Fibroblast of skin of right quadriceps (primary cell): ENCODE results near the gene DAAM2.

Source experiments
- DNase-seq: peaks from one replicate; pipeline ENCODE4 v3.0.0-alpha.2; 2013

DAAM2 gene

DNA sequence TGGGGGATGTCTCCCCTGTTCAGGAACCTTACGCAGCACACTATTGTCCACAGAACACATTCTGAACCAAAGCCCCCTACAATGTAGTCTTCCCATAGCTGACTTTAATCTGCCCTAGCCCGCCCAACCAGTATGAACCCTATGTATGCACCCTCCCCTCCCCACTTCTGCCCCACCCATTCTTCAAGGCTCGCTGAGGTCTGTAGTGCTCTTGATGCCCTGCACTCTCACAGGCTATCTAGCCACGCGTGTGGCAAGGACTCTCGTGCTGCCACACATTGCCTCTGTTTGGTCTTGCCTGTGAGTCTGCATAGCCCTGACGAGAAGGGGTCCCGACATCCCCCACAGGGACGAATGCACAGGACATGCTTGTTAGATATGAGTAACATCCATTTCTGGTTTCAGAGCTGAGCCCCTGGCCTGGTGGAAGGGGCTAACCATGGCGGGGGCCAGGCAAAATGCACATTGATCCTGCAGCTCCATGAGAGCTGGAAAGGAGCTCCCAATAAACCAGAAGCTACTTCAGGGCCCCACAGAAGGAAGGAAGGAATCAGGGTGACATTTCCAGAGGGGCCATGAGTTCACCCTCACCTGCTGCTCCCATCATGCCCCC lies 119.4 kb downstream of the DAAM2 start:
- no peak for DNase-seq

DNA sequence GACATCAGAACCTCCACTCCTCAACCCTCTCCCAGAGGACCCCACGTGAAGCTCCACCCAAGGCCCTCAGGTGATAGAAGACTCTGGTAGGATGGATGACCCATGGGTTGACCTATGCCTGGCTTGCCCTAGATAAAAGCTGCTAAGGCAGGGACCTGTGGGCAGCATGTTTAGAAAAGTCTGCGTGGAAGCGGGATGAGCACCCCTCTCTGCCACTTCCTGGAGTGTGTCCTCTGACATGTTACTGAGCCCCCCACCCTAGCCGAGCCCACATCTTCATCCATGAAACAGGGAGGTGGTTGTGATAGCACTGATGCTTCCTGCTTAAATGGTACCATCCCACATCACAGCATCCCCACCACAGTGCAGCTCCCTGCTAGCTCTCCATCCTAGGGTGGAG lies 120.3 kb downstream of the DAAM2 start:
- DNase-seq, result no peak

DNA sequence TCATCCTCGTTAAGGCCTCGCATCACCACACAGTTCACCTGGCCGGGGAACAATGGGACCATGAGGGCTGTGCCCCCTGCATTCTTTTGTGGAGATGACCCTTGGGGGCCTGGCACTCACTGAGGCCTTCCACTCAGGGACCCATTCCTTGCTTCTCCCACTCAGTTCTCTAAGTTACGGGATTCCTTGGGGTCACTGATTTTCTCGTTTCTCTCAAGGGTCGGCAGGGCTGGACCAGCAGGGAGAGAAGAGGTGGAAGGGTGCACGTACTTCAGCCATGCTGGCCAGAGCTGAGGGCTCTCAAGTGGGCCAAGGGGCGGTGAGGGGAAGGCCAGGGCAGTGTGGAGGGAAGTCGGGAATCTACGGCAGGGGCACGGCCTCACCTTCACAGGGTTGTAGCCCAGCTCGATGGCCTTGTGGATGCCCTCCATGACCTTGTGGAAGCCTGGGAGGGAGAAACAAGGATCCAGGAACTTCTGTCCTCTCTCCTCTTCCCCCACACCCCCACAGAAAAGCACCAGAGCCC lies 121.3 kb downstream of the DAAM2 start:
- no peak for DNase-seq

DNA sequence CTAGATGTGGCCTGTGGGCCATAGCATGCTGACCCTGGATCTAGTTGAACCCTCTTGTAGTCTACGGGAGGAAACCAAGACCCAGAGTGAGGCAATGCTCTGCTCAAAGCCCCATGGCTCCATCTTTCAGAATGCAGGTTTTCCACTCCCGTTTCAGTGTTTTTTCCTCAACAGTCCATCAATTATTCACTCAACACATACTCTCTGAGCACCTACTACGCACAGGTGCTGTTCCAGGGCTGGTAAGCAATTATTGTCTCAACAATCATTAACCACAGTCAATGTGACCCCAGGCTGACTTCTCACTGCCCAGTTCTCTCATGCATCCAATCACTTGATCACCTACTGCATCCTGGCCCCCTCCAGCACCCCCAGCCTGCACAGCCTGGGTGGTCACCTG lies 122.1 kb downstream of the DAAM2 start:
- DNase-seq, result no peak

DNA sequence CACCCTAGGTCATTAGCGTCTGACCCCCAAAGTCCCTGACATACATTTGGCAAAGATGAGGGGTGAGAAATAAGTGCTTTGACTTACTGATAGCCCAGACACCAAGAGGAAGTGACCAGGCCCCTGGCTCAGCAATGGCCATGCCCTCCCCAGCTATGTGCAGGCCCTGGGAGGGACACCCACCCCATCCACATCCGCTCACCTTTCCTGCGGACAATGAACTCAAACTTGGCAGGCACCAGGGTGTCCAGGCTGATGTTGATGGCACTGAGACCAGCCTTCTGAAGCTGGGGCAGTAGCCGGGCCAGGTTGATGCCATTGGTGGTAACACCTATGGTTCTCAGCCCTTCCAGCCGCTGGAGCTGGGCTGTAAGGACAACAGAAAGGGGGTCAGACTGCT lies 123.7 kb downstream of the DAAM2 start:
- no peak for DNase-seq

DNA sequence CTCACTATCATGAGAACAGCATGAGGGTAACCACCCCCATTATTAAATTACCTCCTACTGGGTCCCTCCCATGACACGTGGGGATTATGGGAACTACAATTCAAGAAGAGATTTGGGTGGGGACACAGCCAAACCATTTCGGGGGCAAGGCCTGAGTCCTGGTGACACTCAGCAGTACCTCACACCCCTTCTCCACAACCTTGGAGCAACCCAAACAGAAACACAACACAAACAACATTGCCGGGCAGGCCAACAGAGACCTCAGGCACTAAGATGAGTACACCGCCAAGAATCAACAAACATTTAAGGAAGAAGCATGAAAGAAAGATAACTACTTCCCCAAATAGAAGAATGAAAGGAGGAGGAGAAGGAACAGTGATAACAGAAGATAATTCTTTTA lies 125.2 kb downstream of the DAAM2 start:
- no peak for DNase-seq

DNA sequence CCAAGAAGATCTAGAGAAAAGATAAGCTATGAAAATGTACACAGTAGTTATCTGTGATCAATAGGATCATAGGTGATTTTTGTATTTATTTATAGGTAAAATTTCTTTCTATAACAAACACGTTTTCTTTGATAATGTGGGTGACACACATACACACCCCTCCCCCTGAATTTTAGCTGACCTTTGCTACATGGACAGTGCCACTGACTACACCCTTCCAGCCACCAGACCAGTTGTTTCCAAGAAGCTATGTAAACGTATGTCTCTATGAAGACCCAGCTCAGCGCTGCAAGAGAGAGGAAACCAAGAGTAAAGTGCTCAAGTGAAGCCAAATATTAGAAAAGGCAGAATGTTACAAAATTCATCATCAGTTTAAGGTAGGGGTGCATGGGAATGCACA lies 125.8 kb downstream of the DAAM2 start:
- no peak for DNase-seq

DNA sequence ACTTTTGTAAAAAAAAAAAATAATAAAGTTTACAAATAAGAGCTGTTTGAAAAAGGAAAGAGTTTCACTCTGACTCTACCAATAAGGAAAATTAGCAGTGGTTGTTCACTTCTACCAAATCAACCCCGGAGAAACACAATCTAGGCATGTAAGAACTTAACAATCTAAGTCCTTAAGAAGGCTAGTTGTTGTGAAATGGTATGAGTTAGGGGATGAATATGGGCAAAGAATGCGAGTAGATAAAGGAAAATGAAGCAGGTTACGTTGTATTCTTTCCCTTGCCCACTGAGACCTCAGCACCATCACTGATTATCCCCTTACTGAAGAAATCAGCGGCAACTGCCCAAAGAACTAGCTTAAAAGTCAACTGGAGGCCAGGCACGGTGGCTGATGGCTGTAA lies 126.7 kb downstream of the DAAM2 start:
- DNase-seq, result no peak

DNA sequence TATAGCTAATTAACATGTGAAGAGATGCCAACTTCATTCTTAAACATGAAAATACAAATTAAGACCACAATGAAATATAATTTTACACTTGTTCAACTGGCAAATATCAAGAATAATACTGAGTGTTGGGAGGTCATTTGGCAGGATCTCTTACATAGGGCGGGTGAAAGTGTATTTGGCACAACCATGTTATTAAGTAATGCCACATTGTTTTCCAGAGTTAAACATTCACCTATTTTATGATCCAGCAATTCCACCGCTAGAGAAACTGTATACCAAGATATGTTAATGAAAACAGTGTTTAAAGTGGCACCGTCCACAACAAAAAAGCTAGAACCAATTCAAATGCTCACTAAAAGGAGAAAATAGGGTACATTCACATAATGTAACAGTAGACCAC lies 128.0 kb downstream of the DAAM2 start:
- no peak for DNase-seq

DNA sequence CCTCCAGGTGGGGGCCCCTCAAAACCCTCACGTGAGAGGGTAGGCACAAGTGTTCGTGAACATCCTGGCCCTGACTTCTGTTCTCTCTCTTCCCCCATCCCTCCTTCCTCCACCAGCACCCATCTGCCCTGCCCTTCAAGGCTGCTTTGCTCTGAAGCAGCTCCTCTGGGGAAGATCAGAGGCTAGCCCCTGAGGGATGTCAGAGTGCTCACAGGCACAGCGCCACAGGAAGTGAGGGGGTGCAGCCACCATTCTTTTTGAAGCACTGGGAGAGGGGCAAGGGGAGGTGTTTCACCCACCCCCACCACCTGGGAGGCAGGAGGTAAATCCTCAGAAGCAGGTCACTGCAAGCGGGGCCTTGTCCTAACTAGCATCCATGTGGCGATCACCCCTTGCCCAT lies 130.6 kb downstream of the DAAM2 start:
- DNase-seq, result no peak

DNA sequence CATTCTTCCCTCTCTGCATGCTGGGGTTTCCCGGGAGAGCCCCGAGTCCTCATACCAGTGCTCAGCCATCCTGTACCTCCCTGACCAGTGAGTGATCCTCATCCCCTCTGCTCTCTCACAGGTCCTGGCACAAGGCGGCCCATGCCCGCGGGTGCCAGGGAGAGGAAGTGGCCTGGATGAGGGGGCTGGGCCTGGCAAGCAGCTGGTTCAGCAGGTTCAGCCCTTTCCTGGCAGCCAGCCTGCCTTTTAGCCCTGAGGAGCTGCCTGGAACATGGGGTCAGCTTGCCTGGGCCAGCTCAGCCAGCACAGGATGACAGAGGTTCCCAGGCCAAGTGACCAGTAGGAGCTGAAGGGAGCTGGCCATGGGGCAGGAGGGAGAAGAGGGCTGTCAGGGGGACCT lies 131.2 kb downstream of the DAAM2 start:
- DNase-seq, result no peak

DNA sequence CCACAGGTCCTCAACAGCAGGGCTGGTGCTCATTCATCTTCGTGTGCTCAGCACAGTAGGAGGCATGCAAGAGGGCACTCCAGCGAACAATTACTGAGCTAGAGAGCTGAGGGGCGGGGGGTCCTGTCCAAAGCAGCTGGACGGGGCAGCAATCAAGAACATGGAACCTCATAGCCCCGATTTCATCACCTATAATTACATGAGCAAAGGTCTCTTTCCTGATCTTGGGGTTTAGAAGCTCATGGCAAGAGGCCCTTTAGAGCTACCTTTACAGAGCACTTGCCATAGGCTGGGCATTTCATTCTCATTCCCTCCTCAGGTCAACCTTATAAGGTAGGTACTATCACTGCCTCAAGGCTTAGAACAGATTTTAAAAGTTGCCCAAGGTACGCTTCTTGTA lies 131.7 kb downstream of the DAAM2 start:
- no peak for DNase-seq

DNA sequence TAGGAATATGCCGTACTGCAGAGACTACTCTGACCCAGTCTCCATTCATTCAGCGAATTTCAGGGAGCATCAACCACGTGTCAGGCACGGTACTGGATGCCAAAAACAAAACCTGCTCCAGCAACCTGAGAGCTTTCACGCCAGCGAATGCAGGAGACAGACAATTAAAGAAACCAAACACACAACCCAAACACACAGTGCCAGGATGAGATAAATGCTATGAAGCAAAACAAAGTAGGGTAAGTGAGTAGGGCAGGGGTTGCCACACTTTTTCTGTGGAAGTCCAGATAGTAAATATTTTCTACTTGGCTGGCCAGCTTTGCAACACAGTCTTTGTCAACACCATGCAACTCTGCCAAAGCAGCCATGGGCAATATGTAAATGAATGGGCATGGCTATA lies 132.1 kb downstream of the DAAM2 start:
- DNase-seq, result no peak

DNA sequence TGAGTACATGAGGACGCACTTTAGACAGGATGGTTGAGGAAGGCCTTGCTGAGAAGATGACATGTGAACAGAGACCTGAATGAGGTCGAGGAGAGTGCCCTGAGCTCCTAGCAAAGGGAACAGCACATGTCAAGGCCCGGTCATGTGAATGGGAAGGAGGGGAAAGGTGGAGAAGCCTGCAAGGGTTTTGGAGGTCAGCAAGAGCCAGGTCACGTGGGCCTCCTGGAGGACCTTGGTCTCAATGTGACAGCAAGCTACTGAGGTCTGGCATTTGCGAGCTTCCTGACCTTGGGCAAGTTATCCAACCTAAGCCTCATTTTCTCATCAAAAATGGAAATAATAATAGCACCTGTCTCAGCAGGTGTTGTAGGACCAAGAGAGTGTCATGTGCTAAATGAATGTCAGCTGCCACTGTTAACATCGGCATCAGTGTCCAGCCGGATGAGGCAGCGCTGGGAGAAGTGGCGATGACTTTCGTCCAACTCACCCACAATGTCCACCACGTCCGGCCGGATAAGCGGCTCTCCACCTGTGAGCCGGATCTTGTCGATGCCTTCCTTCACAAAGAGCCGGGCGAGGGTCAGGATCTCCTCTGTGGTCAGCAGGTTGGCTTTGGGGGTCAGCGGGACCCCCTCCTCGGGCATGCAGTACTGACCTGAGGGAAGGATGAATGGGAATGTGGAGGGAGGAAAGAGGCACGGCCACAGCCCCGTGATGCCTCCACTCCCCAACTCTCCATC lies 133.2 kb downstream of the DAAM2 start:
- no peak for DNase-seq

DNA sequence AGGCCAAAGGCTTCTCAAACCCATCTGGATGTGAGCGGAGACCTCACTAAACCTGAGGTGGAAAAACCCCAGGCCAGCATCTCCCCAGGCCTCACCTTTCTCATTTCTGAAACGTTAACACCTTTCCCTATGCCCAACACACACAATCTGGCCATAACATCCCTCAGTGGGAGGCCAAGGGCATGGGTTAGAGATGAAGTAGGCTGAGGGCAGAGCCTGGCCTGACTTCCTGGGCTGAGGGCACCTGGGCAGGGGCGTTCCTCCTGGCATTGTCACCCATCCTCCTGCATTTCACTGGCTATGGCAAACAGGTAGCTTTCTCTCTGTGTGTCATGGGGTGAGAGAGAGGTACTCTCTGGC lies 133.7 kb downstream of the DAAM2 start:
- no peak for DNase-seq

DNA sequence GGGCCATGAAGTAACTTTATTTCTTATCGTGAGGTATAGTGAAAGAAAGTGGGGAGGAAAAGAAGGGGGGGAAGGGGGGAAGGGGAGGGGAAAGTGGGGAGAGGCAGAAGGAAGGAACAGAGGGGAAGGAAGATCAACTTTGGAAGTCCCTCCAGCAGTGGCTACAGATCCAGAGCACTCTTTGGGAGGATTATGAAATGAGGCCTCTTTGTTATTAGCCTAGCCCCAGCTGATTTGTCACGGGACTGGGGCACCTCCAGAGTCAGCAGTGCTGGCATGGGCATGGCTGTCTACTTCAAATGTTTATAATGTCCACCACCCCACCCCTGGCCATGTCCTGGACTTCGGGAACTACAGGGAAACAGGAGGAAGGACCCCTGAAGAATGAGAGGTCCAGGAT lies 134.5 kb downstream of the DAAM2 start:
- no peak for DNase-seq

DNA sequence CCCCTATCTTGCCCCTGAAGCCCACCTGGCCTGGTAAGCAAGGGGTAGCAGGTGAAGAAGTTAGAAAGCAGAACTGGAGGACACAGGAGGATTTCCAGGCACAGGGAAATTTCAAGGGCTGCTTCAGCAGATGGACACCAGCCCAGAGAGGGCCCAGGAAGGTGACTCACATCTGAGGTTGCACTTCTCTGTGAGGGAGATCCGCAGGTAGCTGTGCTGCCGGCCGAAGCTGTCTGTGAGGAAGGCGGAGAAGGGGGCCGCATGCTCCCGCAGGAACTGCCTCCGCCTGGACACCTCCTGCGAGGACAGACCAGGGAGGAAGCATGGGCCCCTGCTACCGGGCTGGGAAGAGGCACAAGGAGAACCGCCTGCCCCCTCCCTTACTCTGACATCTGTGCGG lies 135.0 kb downstream of the DAAM2 start:
- peak; percentile 26 for DNase-seq

DNA sequence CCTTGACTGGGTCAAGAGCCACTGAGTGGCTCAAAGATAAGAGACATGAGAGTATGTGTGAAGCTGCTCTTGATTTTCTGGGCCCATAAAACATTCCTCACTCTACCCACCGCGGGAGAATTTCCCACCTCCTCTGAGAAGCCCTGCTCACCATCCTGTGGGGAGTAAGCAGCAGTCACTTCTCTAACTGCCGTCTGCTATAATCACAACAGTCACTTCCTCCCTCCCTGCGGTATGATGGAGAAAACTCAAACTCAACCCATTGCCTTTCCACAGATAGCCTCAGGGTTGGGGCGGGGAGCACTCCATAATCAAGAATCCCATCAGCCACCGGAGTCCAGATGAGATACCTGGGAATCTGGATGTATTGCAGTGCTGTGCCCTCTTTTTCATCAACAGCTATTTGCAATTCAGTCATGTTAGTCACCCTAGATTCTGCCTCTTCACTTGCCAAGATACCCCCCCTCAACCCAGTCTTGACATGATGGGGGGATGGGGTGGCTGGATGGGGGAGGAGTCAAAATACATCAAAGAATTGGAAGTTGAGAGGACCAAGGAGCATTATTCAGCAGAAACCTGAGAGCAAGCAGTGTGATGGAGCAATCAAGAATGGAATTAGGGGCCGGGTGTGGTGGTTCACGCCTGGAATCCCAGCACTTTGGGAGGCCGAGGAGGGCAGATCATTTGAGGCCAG lies 137.0 kb downstream of the DAAM2 start:
- DNase-seq, result peak; percentile 45

DNA sequence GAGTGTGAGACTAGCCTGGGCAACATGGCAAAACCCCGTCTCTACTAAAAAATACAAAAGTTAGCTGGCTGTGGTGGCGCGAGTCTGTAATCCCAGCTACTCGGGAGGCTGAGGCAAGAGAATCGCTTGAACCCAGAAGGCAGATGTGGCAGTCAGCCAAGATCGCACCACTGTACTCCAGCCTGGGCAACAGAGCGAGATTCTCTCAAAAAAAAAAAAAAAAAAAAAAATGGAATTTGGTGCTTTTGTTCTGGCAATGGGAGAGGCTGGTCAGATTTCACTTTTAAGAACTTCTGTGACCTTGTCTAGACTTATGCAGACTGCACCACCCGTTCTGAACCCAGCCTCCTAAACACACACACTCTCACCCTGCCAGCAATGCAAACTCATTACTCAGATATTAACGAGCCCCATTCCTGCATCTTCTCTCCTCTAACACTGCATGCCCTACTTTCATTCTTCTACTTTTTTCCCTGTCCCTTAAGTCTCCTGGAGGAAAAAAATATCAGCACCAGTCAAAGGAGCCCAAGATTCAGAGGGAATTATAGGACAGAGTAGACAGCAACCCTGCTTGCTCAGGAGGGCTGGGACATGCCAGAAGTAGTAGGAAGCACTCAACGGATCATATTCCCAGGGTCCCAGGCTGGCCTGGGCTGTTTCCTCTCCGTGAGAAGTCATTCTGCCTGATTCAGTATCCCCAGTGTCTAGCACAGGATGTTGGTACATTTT lies 137.7 kb downstream of the DAAM2 start:
- DNase-seq, result peak; percentile 26

DNA sequence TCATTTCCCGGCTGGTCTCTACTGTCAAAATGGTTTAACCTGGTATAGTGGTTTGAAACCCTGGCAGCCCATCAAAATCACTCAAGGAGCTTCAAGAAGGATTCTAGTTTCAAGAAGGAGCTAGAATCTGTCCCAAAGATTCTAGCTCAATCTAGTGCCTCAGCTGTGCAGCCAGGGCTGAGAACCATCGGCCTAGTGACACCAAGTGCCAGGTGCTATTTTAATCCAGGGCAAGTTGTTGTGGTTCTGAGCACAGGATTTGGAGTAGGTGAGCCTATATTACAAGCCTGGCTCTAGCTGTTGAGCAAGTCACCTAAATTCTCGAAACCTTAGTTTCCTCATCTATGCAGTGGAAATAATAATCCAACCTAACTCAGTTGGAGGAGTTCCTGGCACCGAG lies 138.4 kb downstream of the DAAM2 start:
- DNase-seq, result no peak

DNA sequence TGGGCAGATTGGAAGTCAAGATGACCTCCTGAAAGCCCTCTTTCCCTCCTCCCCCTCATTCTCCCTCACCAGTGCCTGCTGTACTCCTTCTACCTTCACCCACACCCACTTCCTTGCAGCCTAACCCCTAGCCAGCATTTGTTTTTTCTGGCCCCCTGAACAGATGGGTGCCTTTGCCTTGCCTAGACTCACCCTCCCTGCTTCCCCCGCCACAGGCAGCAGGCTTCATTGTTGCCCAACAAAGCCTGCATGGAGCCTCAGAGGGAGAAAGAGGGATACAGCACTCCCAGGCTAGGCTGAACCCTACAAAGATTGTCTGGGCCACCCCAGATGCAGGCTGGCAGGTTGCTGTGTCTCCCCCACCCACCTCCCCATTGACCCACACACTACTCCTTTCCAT lies 139.4 kb downstream of the DAAM2 start:
- DNase-seq, result no peak

DNA sequence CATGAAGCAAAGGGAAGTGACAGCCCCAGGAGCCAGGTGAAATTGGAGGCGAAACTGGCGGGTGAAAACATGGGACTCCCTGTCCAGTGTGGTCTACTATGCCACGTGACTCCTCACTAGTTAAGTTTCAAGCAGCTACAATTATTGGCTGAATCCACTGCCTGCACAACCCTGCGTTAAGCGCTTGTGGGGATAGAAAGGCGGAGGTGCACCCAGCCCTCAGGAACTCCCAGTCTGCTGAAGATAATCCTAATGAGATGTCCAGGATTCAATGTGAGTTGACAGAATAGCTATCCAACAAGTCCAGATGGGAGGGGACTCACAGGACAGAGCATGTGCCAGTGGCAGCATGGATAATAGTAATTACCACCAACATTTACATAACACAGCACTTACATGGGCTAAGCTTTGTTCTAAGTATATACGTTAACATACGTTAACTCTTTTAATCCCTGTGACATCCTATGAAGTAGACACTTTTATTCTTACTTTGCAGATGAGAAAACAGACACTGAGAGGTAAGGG lies 140.3 kb downstream of the DAAM2 start:
- DNase-seq, result no peak

DNA sequence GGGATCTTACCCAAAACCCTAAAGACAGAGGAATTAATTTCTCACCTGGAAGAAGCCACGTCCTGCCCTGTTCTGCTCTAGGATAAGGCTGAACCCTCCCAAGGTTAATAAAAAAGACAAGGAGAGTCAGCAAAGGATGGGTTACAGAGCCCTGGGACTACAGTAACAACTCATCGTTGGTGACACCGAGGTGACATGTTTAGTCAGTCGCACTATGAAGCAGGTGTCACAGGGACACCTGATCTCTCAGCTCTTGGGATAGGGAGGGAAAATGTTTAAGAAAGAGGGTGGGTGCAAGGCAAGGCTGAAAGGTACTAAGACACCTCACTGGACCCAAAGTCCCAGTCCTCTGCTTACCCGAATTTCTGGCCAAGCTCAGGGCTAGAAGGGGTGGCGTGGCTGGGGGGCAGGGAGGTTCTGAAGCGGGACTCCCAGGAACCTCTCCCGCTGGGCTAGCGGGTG lies 141.5 kb downstream of the DAAM2 start:
- DNase-seq, result no peak
